ENCODE measurements around the gene AOPEP. TPM values are rescaled to one million over a fixed set of nuclear protein-coding genes. Genes with fewer than 3 reads are reported as not detected.

The AOPEP gene
- total RNA-seq, 2 donors from 2014 or later, result 11.7 to 27.3 TPM

- Mint-ChIP-seq H3K4me3 (no peak overlapping the region), H3K27me3 (no peaks in the 10 kb centered on the region), H3K9me3 (no peaks in the 10 kb centered on the region), H3K4me1 (ENCODE audit: low read depth in 2 of 2) (peaks cover 0 to under 1% of the 10 kb centered on the region in 2 donors), H3K27ac (no peak overlapping the region), H3K36me3 (no peaks in the 10 kb centered on the region)
- DNase-seq (ENCODE audit: low spot score), result no peak
- ATAC-seq, result no peak
Observed at GRCh38 chr9:95086564-95086955, 360.1 kb downstream of the AOPEP start.

DNA sequence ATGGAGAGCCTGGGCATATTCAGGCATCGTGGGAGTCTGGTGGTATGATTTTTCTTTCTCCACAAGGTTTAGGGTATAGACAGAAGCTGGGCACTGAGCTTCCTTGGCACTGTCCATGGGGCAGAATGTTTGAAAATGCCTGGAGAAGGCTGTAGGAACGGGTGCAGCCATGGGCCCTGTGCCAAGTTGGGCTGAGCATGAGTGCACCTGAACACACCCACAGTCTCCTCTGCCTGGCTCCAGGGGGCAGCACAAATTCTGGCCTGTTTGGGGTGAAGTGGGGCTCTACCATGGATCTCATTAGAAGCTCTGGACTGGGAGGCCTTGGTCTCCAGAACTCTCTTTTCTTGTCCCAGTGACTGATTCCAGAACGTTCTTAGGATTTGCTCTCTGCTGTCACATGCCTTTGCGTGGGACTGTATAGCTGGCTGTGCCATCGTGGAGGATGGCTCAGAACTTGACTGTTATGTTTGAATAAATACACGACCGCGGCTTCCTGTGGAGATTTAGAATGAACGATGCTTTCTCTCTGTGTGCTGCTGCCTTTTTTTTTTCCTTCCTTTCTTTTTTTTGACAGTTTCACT is 361.3 kb downstream of the AOPEP start:
- Mint-ChIP-seq H3K36me3 (no peaks in the 10 kb centered on the region), H3K9me3 (no peaks in the 10 kb centered on the region), H3K4me1 (ENCODE audit: low read depth in 2 of 2) (peaks cover 4 to 9% of the 10 kb centered on the region in 2 donors), H3K27me3 (no peaks in the 10 kb centered on the region), H3K27ac (no peak overlapping the region), H3K4me3 (no peak overlapping the region)
- ATAC-seq (no peak), DNase-seq (ENCODE audit: low spot score) (no peak)

GRCh38 chr9:95088421-95089161 is 362.1 kb downstream of the AOPEP start:
- DNase-seq (ENCODE audit: low spot score), result no peak
- Mint-ChIP-seq H3K4me1 (ENCODE audit: low read depth in 2 of 2) (peaks cover 8 to 13% of the 10 kb centered on the region in 2 donors), H3K36me3 (no peaks in the 10 kb centered on the region), H3K27ac (no peak overlapping the region), H3K9me3 (no peaks in the 10 kb centered on the region), H3K27me3 (no peaks in the 10 kb centered on the region), H3K4me3 (no peak overlapping the region)
- no peak for ATAC-seq

GRCh38 chr9:95089257-95090022 is 362.9 kb downstream of the AOPEP start:
- Mint-ChIP-seq H3K36me3 (no peaks in the 10 kb centered on the region), H3K4me3 (no peak overlapping the region), H3K27me3 (no peaks in the 10 kb centered on the region), H3K27ac (no peak overlapping the region), H3K4me1 (ENCODE audit: low read depth in 2 of 2) (peaks cover 14 to 15% of the 10 kb centered on the region in 2 donors), H3K9me3 (no peaks in the 10 kb centered on the region)
- ATAC-seq, result no peak
- DNase-seq (ENCODE audit: low spot score), result no peak

- Mint-ChIP-seq H3K4me3 (no peak overlapping the region), H3K4me1 (ENCODE audit: low read depth in 2 of 2) (peaks cover 14 to 15% of the 10 kb centered on the region in 2 donors), H3K27me3 (no peaks in the 10 kb centered on the region), H3K27ac (no peak overlapping the region), H3K36me3 (no peaks in the 10 kb centered on the region), H3K9me3 (no peaks in the 10 kb centered on the region)
- DNase-seq (ENCODE audit: low spot score), result no peak
- no peak for ATAC-seq
Observed at GRCh38 chr9:95090023-95090791, 363.7 kb downstream of the AOPEP start.

GRCh38 chr9:95090871-95091577 is 364.5 kb downstream of the AOPEP start:
- no peak overlapping the region for H3K27ac Mint-ChIP-seq
- H3K4me3 Mint-ChIP-seq, result no peak overlapping the region
- no peaks in the 10 kb centered on the region for H3K27me3 Mint-ChIP-seq
- H3K4me1 Mint-ChIP-seq (ENCODE audit: low read depth in 2 of 2), result peaks cover 14 to 15% of the 10 kb centered on the region in 2 donors
- no peaks in the 10 kb centered on the region for H3K36me3 Mint-ChIP-seq
- no peaks in the 10 kb centered on the region for H3K9me3 Mint-ChIP-seq
- no peak for ATAC-seq
- DNase-seq (ENCODE audit: low spot score), result peak; percentile 48

DNA sequence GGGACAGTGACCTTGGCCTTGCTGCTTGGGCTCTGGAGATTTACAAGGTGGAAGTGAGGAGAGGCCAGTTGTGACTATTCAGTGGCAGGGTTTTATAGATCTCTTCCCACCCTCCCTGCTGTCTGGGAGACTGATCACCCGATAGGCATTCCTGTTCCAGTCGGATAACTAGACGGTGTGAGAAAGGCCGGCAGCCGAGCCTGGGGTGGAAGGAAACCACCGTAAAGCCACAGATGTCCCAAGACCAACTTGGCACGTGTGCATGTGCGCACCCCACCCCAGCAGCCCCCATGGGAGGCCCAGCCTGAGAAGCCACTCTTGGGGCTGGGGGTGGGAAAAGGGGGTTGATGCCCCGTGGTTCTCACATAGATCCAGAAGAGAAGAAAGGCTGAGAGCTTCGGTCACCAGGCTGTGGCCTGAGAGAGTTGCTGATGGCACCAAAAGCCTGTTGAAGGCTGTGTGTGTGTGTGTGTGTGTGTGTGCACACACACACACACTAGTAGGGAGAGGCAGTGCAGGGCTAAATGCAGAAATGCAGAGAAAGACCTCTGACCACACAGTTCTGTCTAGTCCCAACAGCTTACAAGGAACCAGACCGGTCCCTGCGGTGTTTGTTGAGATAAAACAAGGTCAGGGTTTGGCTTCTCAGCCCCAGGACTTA is 365.2 kb downstream of the AOPEP start:
- Mint-ChIP-seq H3K4me3 (no peak overlapping the region), H3K4me1 (ENCODE audit: low read depth in 2 of 2) (peaks cover 14 to 15% of the 10 kb centered on the region in 2 donors), H3K27me3 (no peaks in the 10 kb centered on the region), H3K36me3 (no peaks in the 10 kb centered on the region), H3K27ac (no peak overlapping the region), H3K9me3 (no peaks in the 10 kb centered on the region)
- DNase-seq (ENCODE audit: low spot score) (no peak), ATAC-seq (no peak)

GRCh38 chr9:95092262-95093072 is 366.0 kb downstream of the AOPEP start:
- Mint-ChIP-seq H3K27ac (no peak overlapping the region), H3K36me3 (no peaks in the 10 kb centered on the region), H3K4me1 (ENCODE audit: low read depth in 2 of 2) (peaks cover 14 to 15% of the 10 kb centered on the region in 2 donors), H3K4me3 (peak overlapping the region; percentile 23), H3K9me3 (no peaks in the 10 kb centered on the region), H3K27me3 (no peaks in the 10 kb centered on the region)
- DNase-seq (ENCODE audit: low spot score), result no peak
- peak; percentile 42 to 50 for ATAC-seq

DNA sequence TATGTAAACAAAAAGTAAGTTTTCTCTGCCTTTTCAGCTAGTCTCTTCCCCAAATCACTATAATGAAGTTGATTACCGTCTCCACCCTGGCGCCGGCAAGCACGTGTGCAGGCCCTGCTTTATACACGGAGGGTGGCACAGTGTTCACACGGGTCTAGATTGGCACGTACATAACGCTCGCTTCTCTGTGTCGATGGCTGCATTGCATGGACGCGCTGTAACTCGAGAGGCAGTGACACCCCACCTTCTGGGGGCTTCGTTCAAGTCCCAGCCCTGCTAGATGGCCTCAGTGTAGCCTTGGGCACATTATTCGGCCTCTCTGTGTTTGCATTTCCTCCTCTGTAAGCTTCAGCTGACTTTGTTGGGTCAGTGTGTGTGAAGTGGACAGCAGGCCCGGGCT is 367.1 kb downstream of the AOPEP start:
- Mint-ChIP-seq H3K27ac (no peak overlapping the region), H3K4me1 (ENCODE audit: low read depth in 2 of 2) (peaks cover 14 to 15% of the 10 kb centered on the region in 2 donors), H3K36me3 (no peaks in the 10 kb centered on the region), H3K27me3 (no peaks in the 10 kb centered on the region), H3K9me3 (no peaks in the 10 kb centered on the region), H3K4me3 (no peak overlapping the region)
- no peak for DNase-seq (ENCODE audit: low spot score)
- no peak for ATAC-seq

DNA sequence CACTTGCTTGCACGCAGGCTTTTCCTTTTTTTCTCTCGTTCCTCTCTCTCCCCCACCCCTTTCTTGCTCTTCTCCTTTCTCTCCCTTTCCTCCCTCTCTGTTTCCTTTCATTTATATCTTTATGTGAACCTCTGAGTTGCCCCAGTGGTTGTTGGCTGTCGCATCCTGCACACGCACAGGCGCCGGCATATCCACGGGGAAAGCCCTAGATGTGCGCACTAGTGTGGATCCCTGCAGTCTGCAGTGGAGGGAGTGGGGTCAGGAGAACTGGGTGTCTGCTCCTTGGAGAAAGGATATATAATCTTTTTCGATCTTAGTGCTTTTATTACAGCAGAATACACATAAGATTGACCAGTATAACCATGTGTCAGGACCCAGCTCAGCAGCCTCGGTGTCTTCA is 367.5 kb downstream of the AOPEP start:
- Mint-ChIP-seq H3K27ac (no peak overlapping the region), H3K9me3 (no peaks in the 10 kb centered on the region), H3K4me1 (ENCODE audit: low read depth in 2 of 2) (peaks cover 14 to 15% of the 10 kb centered on the region in 2 donors), H3K27me3 (no peaks in the 10 kb centered on the region), H3K36me3 (no peaks in the 10 kb centered on the region), H3K4me3 (no peak overlapping the region)
- no peak for ATAC-seq
- no peak for DNase-seq (ENCODE audit: low spot score)

DNA sequence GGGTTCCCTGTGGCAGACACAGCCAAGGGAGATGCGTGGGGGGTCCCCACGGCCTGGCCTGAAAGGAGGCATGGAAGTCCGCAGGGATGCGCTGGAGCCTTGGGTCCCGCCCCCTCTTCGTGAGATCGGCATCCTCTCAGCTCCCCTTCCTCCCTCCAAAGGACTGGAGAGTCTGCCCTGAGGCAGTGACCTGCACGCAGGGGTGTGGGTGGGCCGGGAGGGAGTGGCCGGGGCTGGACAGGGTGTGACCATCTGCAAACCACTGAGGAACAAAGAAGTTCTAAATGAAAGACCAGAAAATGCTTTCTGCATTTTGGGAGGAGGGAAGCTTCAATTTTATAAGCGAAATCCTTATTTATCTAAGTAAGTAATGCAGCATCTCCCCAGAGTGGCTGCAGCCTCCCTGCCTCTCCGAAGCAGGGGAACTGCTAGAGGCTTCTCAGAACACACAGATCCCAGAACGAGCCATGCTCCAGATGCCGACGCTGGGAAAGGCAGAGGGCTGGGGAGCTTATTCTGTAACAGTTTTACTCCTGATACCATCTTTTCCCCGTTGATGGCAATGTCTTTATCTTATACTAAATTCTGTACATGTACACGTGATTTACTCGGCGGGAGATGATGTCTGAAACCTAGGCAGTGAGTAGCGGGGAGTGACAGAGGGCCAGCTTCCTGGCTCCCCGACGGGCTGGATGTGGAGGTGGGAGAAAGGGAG is 369.3 kb downstream of the AOPEP start:
- ATAC-seq (no peak), DNase-seq (ENCODE audit: low spot score) (no peak)
- H3K36me3 Mint-ChIP-seq, result no peaks in the 10 kb centered on the region
- peaks cover 14 to 15% of the 10 kb centered on the region in 2 donors for H3K4me1 Mint-ChIP-seq (ENCODE audit: low read depth in 2 of 2)
- H3K27ac Mint-ChIP-seq, result no peak overlapping the region
- H3K4me3 Mint-ChIP-seq, result no peak overlapping the region
- no peaks in the 10 kb centered on the region for H3K27me3 Mint-ChIP-seq
- H3K9me3 Mint-ChIP-seq, result no peaks in the 10 kb centered on the region

GRCh38 chr9:95096381-95096780 is 369.9 kb downstream of the AOPEP start:
- Mint-ChIP-seq H3K27me3 (no peaks in the 10 kb centered on the region), H3K4me3 (no peak overlapping the region), H3K36me3 (no peaks in the 10 kb centered on the region), H3K27ac (no peak overlapping the region), H3K4me1 (ENCODE audit: low read depth in 2 of 2) (peaks cover 14 to 15% of the 10 kb centered on the region in 2 donors), H3K9me3 (no peaks in the 10 kb centered on the region)
- DNase-seq (ENCODE audit: low spot score) (no peak), ATAC-seq (no peak)

All from natural killer cell treated with Interleukin-12 subunit alpha and Interleukin-12 subunit beta and Interleukin-15 and Interleukin-18, amount 100 ng/mL, for 72 hours (primary cell).